Endothelial cell of umbilical vein (primary cell): Measurements from ENCODE around the gene LINC01488. TPM values are rescaled to one million over a fixed set of nuclear protein-coding genes. Genes with fewer than 3 reads are reported as not detected.

Source experiments
- BruUV-seq: library from RNA; stranded (reverse); fragments of 400-500 nt; replicated peaks from 2 replicates; lab custom pipeline; 2021; lab: Mats Ljungman, UMichigan
- CTCF ChIA-PET: fragments of 300-600, 350-600 bp; sonication (Branson Sonifier 250); formaldehyde crosslinking; loops from one replicate; lab custom pipeline; 2021; ENCODE audit warnings: antibody characterized with exemption, inconsistent platforms; lab: Charles Lee
- POLR2A ChIA-PET: fragments of 300-600, 350-600 bp; sonication (Branson Sonifier 250); formaldehyde crosslinking; loops from one replicate; lab custom pipeline; 2021; ENCODE audit warnings: antibody characterized with exemption, inconsistent platforms; lab: Charles Lee
- DNase-seq: peaks from one replicate; pipeline ENCODE4 v3.0.0-alpha.2; 2011; ENCODE audit warnings: low read depth, low spot score
- FAIRE-seq: peaks from 2 replicates; lab custom pipeline; 2011; peaks lifted over from hg19 to GRCh38; lab: Jason Lieb, UNC
- H2AFZ ChIP-seq: 2 replicates; pipeline ENCODE4 v1.6.0; 2012; ENCODE audit warnings: low read depth, low read length, control low read depth, inconsistent platforms
- H3K27ac ChIP-seq: 2 replicates; pipeline ENCODE4 v1.5.1; 2011; ENCODE audit warnings: low read depth, mild to moderate bottlenecking, control low read depth, low read length, moderate library complexity; ENCODE audit not compliant: insufficient read depth
- H3K27me3 ChIP-seq, 2 experiments: 2 replicates each; pipeline versions ENCODE4 v1.6.0 to v1.6.1; 2011; ENCODE audit warnings: low read length in 2 of 2, mixed read lengths in 1 of 2; ENCODE audit not compliant: control insufficient read depth in 2 of 2, insufficient read depth in 2 of 2
- H3K36me3 ChIP-seq, 2 experiments: 2 replicates in 1 of 2; 3 replicates in 1 of 2; pipeline ENCODE4 v1.5.1; 2011; ENCODE audit warnings: low read length in 2 of 2, mild to moderate bottlenecking in 1 of 2, moderate library complexity in 1 of 2; ENCODE audit not compliant: control insufficient read depth in 2 of 2, insufficient read depth in 2 of 2; ENCODE audit errors: extremely low read depth in 1 of 2
- H3K4me1 ChIP-seq: 3 replicates; pipeline ENCODE4 v1.5.1; 2011; ENCODE audit warnings: mild to moderate bottlenecking, low read length; ENCODE audit not compliant: control insufficient read depth, insufficient read depth; ENCODE audit errors: extremely low read depth
- H3K4me2 ChIP-seq: 2 replicates; pipeline ENCODE4 v1.6.1; 2011; ENCODE audit warnings: low read length, control low read depth, mixed read lengths; ENCODE audit not compliant: insufficient read depth
- H3K4me3 ChIP-seq, 3 experiments: fragments of 200-600 bp in 1 of 3; sonication (generic), shearing (Covaris generic) in 1 of 3; replicated peaks in 1 of 3; 2 replicates each; pipeline ENCODE4 v1.5.1; 2011 to 2016; ENCODE audit warnings: control low read depth in 3 of 3, low read length in 3 of 3, mild to moderate bottlenecking in 2 of 3, inconsistent platforms in 1 of 3, low read depth in 1 of 3, moderate library complexity in 1 of 3; ENCODE audit not compliant: insufficient read depth in 1 of 3
- H3K79me2 ChIP-seq: 2 replicates; pipeline ENCODE4 v1.6.0; 2012; ENCODE audit warnings: low read length, inconsistent platforms; ENCODE audit not compliant: control insufficient read depth, insufficient read depth
- H3K9ac ChIP-seq: replicated peaks from 2 replicates; pipeline ENCODE3; 2011; ENCODE audit warnings: low read length, control low read depth; ENCODE audit not compliant: insufficient read depth; ENCODE audit errors: extremely low read depth
- H3K9me1 ChIP-seq: replicated peaks from 3 replicates; pipeline ENCODE4 v1.6.0; 2011; ENCODE audit warnings: mild to moderate bottlenecking, low read length; ENCODE audit not compliant: control insufficient read depth, insufficient read depth; ENCODE audit errors: extremely low read depth
- H3K9me3 ChIP-seq: replicated peaks from 2 replicates; pipeline ENCODE4 v1.5.1; 2012; ENCODE audit warnings: low read length, inconsistent platforms; ENCODE audit not compliant: control insufficient read depth, insufficient read depth
- H4K20me1 ChIP-seq: replicated peaks from 2 replicates; pipeline ENCODE3; 2011; ENCODE audit warnings: mild to moderate bottlenecking, low read length; ENCODE audit not compliant: control insufficient read depth, insufficient read depth; ENCODE audit errors: extremely low read depth
- CTCF ChIP-seq, 2 donors: IDR thresholded peaks; 1 replicate in 1 of 2; 2 replicates in 1 of 2; pipeline ENCODE4 v1.5.1; 2011; ENCODE audit warnings: low read length in 2 of 2, mild to moderate bottlenecking in 2 of 2, moderate library complexity in 2 of 2, control low read depth in 1 of 2, inconsistent platforms in 1 of 2, low read depth in 1 of 2; ENCODE audit not compliant: insufficient read depth in 1 of 2; ENCODE audit errors: extremely low read depth in 1 of 2
- EZH2 ChIP-seq: IDR thresholded peaks from 2 replicates; pipeline ENCODE4 v1.6.1; 2012; ENCODE audit warnings: borderline replicate concordance, low read depth, mild to moderate bottlenecking, moderate library complexity, low read length, inconsistent platforms; ENCODE audit not compliant: severe bottlenecking
- FOS ChIP-seq: IDR thresholded peaks from 2 replicates; pipeline ENCODE4 v1.6.1; 2011; ENCODE audit warnings: mild to moderate bottlenecking, low read length, moderate library complexity, borderline replicate concordance; ENCODE audit not compliant: insufficient read depth
- GATA2 ChIP-seq: IDR thresholded peaks from 2 replicates; pipeline ENCODE4 v1.7.0; 2011; ENCODE audit warnings: low read depth, mild to moderate bottlenecking, moderate library complexity, mixed read lengths, low read length; ENCODE audit not compliant: insufficient read length, insufficient read depth
- JUN ChIP-seq: IDR thresholded peaks from 2 replicates; pipeline ENCODE4 v1.6.1; 2011; ENCODE audit warnings: borderline replicate concordance, low read depth; ENCODE audit not compliant: insufficient read length, insufficient read depth
- MYC ChIP-seq: IDR thresholded peaks from one replicate; pipeline ENCODE4 v1.6.1; 2011; ENCODE audit warnings: mild to moderate bottlenecking, low read depth, low read length
- POLR2A ChIP-seq: IDR thresholded peaks from 2 replicates; pipeline ENCODE4 v1.6.1; 2012; ENCODE audit warnings: low read depth, mild to moderate bottlenecking, control low read depth, low read length
- POLR2AphosphoS5 ChIP-seq: IDR thresholded peaks from 2 replicates; pipeline ENCODE4 v1.6.1; 2012; ENCODE audit warnings: low read depth, mild to moderate bottlenecking, control low read depth, low read length, moderate library complexity; ENCODE audit not compliant: insufficient read depth
- dilution Hi-C: fragments of 300-500 bp; cut with MboI; formaldehyde crosslinking; loops from one replicate; pipeline ENCODE4 v1.15.0; 2019; ENCODE audit warnings: low sequenced_read_pairs; ENCODE audit not compliant: extremely low pct_ligation_motif_present
- intact Hi-C: fragments of 100-400 bp; cut with micrococcal nuclease; formaldehyde crosslinking; loops from one replicate; pipeline ENCODE4 v1.10.0; 2022
- polyA plus RNA-seq, 4 experiments: library from polyadenylated mRNA; depleted of rRNA in 3 of 4; stranded (reverse) in 3 of 4; unstranded in 1 of 4; fragments of >200 nt; gene quantifications; 2 replicates each; pipeline versions ENCODE4 v1.2.1 to v1.2.3, GENCODE V29; 2011 to 2012; ENCODE audit warnings: missing spikeins in 1 of 4
- total RNA-seq: library from RNA; stranded (reverse); gene quantifications from 2 replicates; pipeline ENCODE4 v1.2.3, GENCODE V29; 2021
- TF ChIP-seq, protein P1 (sequence below): IDR thresholded peaks from 2 replicates; pipeline ENCODE4 v1.6.1; 2011; ENCODE audit not compliant: insufficient read depth, insufficient read length

The LINC01488 gene
- total and polyA plus RNA-seq, 2 donors (not counting 3 experiments of a cell fraction or from before 2014, with no cell fraction given), result not detected

DNA sequence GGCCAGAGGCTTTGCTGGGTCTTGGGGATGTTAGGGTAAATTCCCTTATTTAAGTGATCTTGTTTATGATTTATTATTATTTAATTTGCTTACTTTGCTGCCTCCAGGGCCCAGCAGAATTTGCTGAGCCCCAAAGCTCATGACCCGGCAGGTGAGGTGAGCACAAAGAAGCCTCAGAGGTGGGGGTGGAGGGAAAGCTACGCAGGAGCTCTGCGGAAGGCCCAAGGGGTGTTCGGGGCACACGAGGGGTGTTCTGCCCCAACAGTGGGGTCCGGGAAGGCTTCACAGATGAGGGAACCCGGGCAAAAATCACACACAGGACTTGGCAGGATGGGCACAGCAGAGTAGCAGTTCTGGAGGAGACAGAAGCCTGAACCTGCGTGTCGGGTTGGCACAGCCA, 6.7 kb upstream of the LINC01488 start:
- BruUV-seq, result no TSS peak
- no peaks in the 10 kb centered on the region for H3K79me2 ChIP-seq
- H4K20me1 ChIP-seq, result no peaks in the 10 kb centered on the region
- no peaks in the 10 kb centered on the region for H3K27me3 ChIP-seq
- no peak for FAIRE-seq
- H3K4me3 ChIP-seq, result no peak overlapping the region
- no peak overlapping the region for H3K27ac ChIP-seq
- H3K9me1 ChIP-seq, result no peaks in the 10 kb centered on the region
- ChIA-PET CTCF (no interaction called here), POLR2A (no interaction called here)
- no peak for DNase-seq
- dilution Hi-C loops, result no loop called here
- H2AFZ ChIP-seq, result no peak overlapping the region
- no peak overlapping the region for H3K9ac ChIP-seq
- peaks cover 7% of the 10 kb centered on the region for H3K4me1 ChIP-seq
- no peak overlapping the region for H3K4me2 ChIP-seq
- intact Hi-C loops, result no loop called here
- no peaks in the 10 kb centered on the region for H3K9me3 ChIP-seq
- H3K36me3 ChIP-seq, result no peaks in the 10 kb centered on the region
- TF ChIP-seq POLR2A (no peak), POLR2AphosphoS5 (no peak), MYC (no peak), GATA2 (no peak)

DNA sequence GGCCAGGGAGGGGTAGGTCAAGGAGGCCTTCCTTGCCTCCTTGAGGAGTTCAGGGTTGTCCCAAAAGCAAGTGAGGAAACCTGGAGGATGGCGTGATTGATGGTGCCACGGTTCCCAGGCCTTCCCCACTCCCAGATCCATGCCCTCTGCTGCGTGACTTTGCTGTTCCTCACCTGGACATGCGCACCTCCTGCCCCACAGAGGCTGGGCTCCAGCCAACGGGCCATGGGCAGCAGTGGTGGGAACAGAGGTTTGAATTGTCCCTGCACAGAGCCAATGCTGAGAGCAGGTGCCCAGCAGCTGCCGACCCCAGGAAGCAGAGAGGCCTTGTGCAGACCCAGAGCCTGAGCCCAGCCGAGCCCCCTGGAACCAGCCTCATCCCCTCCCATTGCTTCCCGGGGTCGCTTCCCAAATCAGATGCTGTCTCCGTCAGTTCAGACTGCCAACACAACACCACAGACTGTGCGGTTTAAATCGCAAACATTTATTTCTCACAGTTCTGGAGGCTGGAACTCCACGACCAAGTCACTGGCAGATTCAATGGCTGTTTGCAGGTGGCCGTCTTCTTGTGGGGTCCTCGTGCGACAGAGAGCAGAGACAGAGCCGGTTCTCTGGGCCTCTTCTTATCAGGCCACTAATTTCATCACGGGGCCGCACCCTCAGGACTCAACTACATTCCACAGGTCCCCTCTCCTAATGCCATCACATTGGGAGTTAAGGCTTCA, 6.2 kb upstream of the LINC01488 start:
- Histone ChIP-seq H3K9me1 (no peaks in the 10 kb centered on the region), H2AFZ (no peak overlapping the region), H3K36me3 (no peaks in the 10 kb centered on the region), H3K27me3 (no peaks in the 10 kb centered on the region), H3K4me1 (peaks cover 7% of the 10 kb centered on the region), H4K20me1 (no peaks in the 10 kb centered on the region), H3K79me2 (no peaks in the 10 kb centered on the region), H3K27ac (no peak overlapping the region), H3K4me2 (no peak overlapping the region), H3K9me3 (no peaks in the 10 kb centered on the region), H3K9ac (no peak overlapping the region), H3K4me3 (no peak overlapping the region)
- dilution Hi-C loops, result no loop called here
- DNase-seq, result no peak
- TF ChIP-seq GATA2 (no peak), EZH2 (no peak), POLR2AphosphoS5 (no peak), CTCF (IDR thresholded peaks at IDR 0.05; ENCODE audit: extremely low read depth in 1 of 2, insufficient read depth in 1 of 2, low read depth in 1 of 2, low read length in 2 of 2) (no peak), FOS (no peak), JUN (no peak), MYC (no peak), POLR2A (no peak)
- TF ChIP-seq, protein P1, sequence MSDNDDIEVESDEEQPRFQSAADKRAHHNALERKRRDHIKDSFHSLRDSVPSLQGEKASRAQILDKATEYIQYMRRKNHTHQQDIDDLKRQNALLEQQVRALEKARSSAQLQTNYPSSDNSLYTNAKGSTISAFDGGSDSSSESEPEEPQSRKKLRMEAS, result no peak
- POLR2A ChIA-PET, result no interaction called here
- intact Hi-C loops, result no loop called here
- no TSS peak for BruUV-seq
- CTCF ChIA-PET, result no interaction called here
- no peak for FAIRE-seq
